OCI-LY7 (cell line): Measurements from ENCODE around the gene METTL4. TPM values are rescaled to one million over a fixed set of nuclear protein-coding genes. Genes with fewer than 3 reads are reported as not detected.

Experiments used
- BruUV-seq: library from RNA; stranded (reverse); fragments of 400-500 nt; replicated peaks from 2 replicates; lab custom pipeline; 2021; lab: Mats Ljungman, UMichigan
- CTCF ChIA-PET: fragments of 300-600 bp; sonication (Branson Sonifier 250); formaldehyde crosslinking; loops from one replicate; lab custom pipeline; 2022; ENCODE audit warnings: antibody characterized with exemption; ENCODE audit not compliant: unreplicated experiment; lab: Charles Lee
- POLR2A ChIA-PET: fragments of 300-600 bp; sonication (Branson Sonifier 250); formaldehyde crosslinking; loops from one replicate; lab custom pipeline; 2022; ENCODE audit warnings: antibody characterized with exemption; lab: Charles Lee
- DNase-seq: peaks from one replicate; pipeline ENCODE4 v3.0.0-alpha.2; 2015; ENCODE audit warnings: low spot score
- H2AFZ ChIP-seq: fragments of 200-600 bp; sonication (generic), shearing (Covaris generic); 2 replicates; pipeline ENCODE4 v1.6.1; 2014; ENCODE audit warnings: mild to moderate bottlenecking, antibody characterized with exemption, low read length, moderate library complexity
- H3K27ac ChIP-seq: fragments of 200-600 bp; sonication (generic); 2 replicates; pipeline ENCODE4 v1.5.1; 2014; ENCODE audit warnings: mixed run types, low read depth, mild to moderate bottlenecking, moderate library complexity, low read length, inconsistent platforms; ENCODE audit not compliant: poor library complexity, severe bottlenecking
- H3K36me3 ChIP-seq: fragments of 200-600 bp; sonication (generic); 2 replicates; pipeline ENCODE4 v1.6.1; 2014; ENCODE audit warnings: mild to moderate bottlenecking, antibody characterized with exemption, low read length, moderate library complexity, mixed read lengths; ENCODE audit not compliant: insufficient read depth
- H3K4me1 ChIP-seq: fragments of 200-600 bp; sonication (generic); 2 replicates; pipeline ENCODE4 v1.5.1; 2014; ENCODE audit warnings: mild to moderate bottlenecking, low read length; ENCODE audit not compliant: insufficient read depth, poor library complexity, severe bottlenecking
- H3K4me2 ChIP-seq: fragments of 200-600 bp; sonication (generic); 2 replicates; pipeline ENCODE4 v1.6.1; 2014; ENCODE audit warnings: mild to moderate bottlenecking, low read length
- H3K4me3 ChIP-seq: fragments of 200-600 bp; sonication (generic); 2 replicates; pipeline ENCODE4 v1.5.1; 2014; ENCODE audit warnings: mild to moderate bottlenecking, low read depth, low read length; ENCODE audit not compliant: poor library complexity, severe bottlenecking
- H3K79me2 ChIP-seq: fragments of 200-600 bp; sonication (generic); 2 replicates; pipeline ENCODE4 v1.6.1; 2016; ENCODE audit warnings: low read depth, mild to moderate bottlenecking, low read length, moderate library complexity, mixed read lengths; ENCODE audit not compliant: insufficient read depth
- H3K9me2 ChIP-seq: fragments of 200-600 bp; sonication (generic); 2 replicates; pipeline ENCODE4 v1.6.1; 2016; ENCODE audit warnings: mild to moderate bottlenecking, low read length, mixed read lengths; ENCODE audit not compliant: insufficient read depth
- H3K9me3 ChIP-seq: fragments of 200-600 bp; sonication (generic); 2 replicates; pipeline ENCODE4 v1.6.1; 2014; ENCODE audit warnings: mild to moderate bottlenecking, mixed run types, low read length, mixed read lengths
- H4K20me1 ChIP-seq: fragments of 200-600 bp; sonication (generic); 2 replicates; pipeline ENCODE4 v1.6.1; 2014; ENCODE audit warnings: mild to moderate bottlenecking, antibody characterized with exemption, low read length, moderate library complexity, mixed read lengths; ENCODE audit not compliant: insufficient read depth
- CTCF ChIP-seq: fragments of 200-600 bp; sonication (generic); conservative IDR thresholded peaks from 2 replicates; pipeline ENCODE4 v1.5.1; 2014; ENCODE audit warnings: mild to moderate bottlenecking, antibody characterized with exemption, low read length, moderate library complexity, mixed read lengths
- EZH2phosphoT487 ChIP-seq: fragments of 200-600 bp; sonication (generic); IDR thresholded peaks from 2 replicates; pipeline ENCODE4 v1.6.1; 2018; ENCODE audit warnings: low read depth, borderline replicate concordance, mild to moderate bottlenecking, mixed run types, antibody characterized with exemption, low read length, moderate library complexity, mixed read lengths
- intact Hi-C: fragments of 100-400 bp; cut with micrococcal nuclease; formaldehyde crosslinking; loops from one replicate; pipeline ENCODE4 v1.10.0; 2022; ENCODE audit not compliant: unreplicated experiment
- total RNA-seq, 2 experiments: library from RNA; depleted of rRNA in 1 of 2; stranded (reverse); fragments of >200 nt in 1 of 2; shearing (Covaris generic) in 1 of 2; gene quantifications; 2 replicates each; pipeline ENCODE4 v1.2.3, GENCODE V29; 2014 to 2022

The METTL4 gene
- total RNA-seq, 2 experiments from 2014 or later, result 11.8 to 23.7 TPM

- ChIA-PET POLR2A (no interaction called here), CTCF (interaction anchor here (1.0 kb wide), 1 partner anchor 20 kb away, joined by 3 read pairs; no protein-coding TSS in a partner anchor)
- Histone ChIP-seq H3K4me2 (no peak overlapping the region), H3K9me3 (no peaks in the 10 kb centered on the region), H3K9me2 (no peaks in the 10 kb centered on the region), H3K79me2 (peaks cover 42% of the 10 kb centered on the region), H2AFZ (no peak overlapping the region), H3K4me1 (peaks cover 13% of the 10 kb centered on the region), H3K27ac (no peak overlapping the region), H4K20me1 (no peaks in the 10 kb centered on the region), H3K4me3 (no peak overlapping the region), H3K36me3 (peaks cover 55% of the 10 kb centered on the region)
- TF ChIP-seq EZH2phosphoT487 (no peak), CTCF (no peak)
- BruUV-seq, result no TSS peak
- intact Hi-C loops, result no loop called here
- no peak for DNase-seq
Observed at GRCh38 chr18:2568129-2568528, 3.2 kb downstream of the METTL4 start.

GRCh38 chr18:2564373-2564772 is 6.9 kb downstream of the METTL4 start:
- BruUV-seq, result no TSS peak
- DNase-seq, result no peak
- Histone ChIP-seq H3K79me2 (peaks cover 16% of the 10 kb centered on the region; the same call in 1 of the 2 replicates), H2AFZ (no peak overlapping the region), H4K20me1 (no peaks in the 10 kb centered on the region), H3K9me3 (no peaks in the 10 kb centered on the region), H3K4me2 (no peak overlapping the region), H3K36me3 (peaks cover 68% of the 10 kb centered on the region), H3K9me2 (no peaks in the 10 kb centered on the region), H3K4me1 (peaks cover 3% of the 10 kb centered on the region), H3K27ac (no peak overlapping the region), H3K4me3 (no peak overlapping the region)
- TF ChIP-seq EZH2phosphoT487 (no peak), CTCF (no peak)
- POLR2A ChIA-PET, result no interaction called here
- intact Hi-C loops, result no loop called here
- CTCF ChIA-PET, result no interaction called here

GRCh38 chr18:2559249-2559648 is 12.1 kb downstream of the METTL4 start:
- Histone ChIP-seq H3K9me2 (no peaks in the 10 kb centered on the region), H3K9me3 (no peaks in the 10 kb centered on the region), H3K36me3 (peaks cover 36% of the 10 kb centered on the region), H3K27ac (no peak overlapping the region), H3K79me2 (0 out of 2 replicates have a peak, but pooled peaks cover 4% of the 10 kb centered on the region), H3K4me3 (no peak overlapping the region), H2AFZ (no peak overlapping the region), H4K20me1 (no peaks in the 10 kb centered on the region), H3K4me1 (no peaks in the 10 kb centered on the region), H3K4me2 (no peak overlapping the region)
- ChIA-PET POLR2A (no interaction called here), CTCF (no interaction called here)
- no TSS peak for BruUV-seq
- TF ChIP-seq CTCF (no peak), EZH2phosphoT487 (no peak)
- intact Hi-C loops, result no loop called here
- no peak for DNase-seq
